SU-DHL-6 (cell line): ENCODE measurements around the gene EPB41L2.

Experiments
- H2AFZ ChIP-seq: fragments of 200-600 bp; sonication (generic); 2 replicates; pipeline ENCODE4 v1.6.1; 2014; ENCODE audit warnings: low read depth, mild to moderate bottlenecking, moderate library complexity, mixed read lengths, antibody characterized with exemption, low read length; ENCODE audit not compliant: severe bottlenecking
- H3F3A ChIP-seq: fragments of 200-600 bp; shearing (Covaris generic); 2 replicates; pipeline ENCODE4 v1.6.0; 2016; ENCODE audit warnings: antibody characterized with exemption, mild to moderate bottlenecking; ENCODE audit not compliant: insufficient read depth
- H3K27ac ChIP-seq: fragments of 200-600 bp; sonication (generic); 2 replicates; pipeline ENCODE4 v1.5.1; 2016; ENCODE audit warnings: low read depth, mild to moderate bottlenecking, low read length, moderate library complexity, mixed read lengths
- H3K27me3 ChIP-seq: fragments of 200-600 bp; sonication (generic), shearing (Covaris generic); 2 replicates; pipeline ENCODE4 v1.6.0; 2014; ENCODE audit warnings: mild to moderate bottlenecking, low read length
- H3K36me3 ChIP-seq: fragments of 200-600 bp; sonication (generic); 2 replicates; pipeline ENCODE4 v1.6.1; 2014; ENCODE audit warnings: mild to moderate bottlenecking, low read length, mixed read lengths
- H3K4me2 ChIP-seq: fragments of 300-600, 200-600 bp; shearing (Covaris generic), sonication (generic); 2 replicates; pipeline ENCODE4 v1.6.0; 2014; ENCODE audit warnings: low read length, low read depth, mild to moderate bottlenecking; ENCODE audit not compliant: poor library complexity, severe bottlenecking
- H3K4me3 ChIP-seq: fragments of 200-600 bp; sonication (generic); 2 replicates; pipeline ENCODE4 v1.5.1; 2014; ENCODE audit warnings: antibody characterized with exemption, low read length, mild to moderate bottlenecking, mixed read lengths; ENCODE audit not compliant: insufficient read depth, poor library complexity, severe bottlenecking
- H3K79me2 ChIP-seq: fragments of 200-600 bp; sonication (generic); 2 replicates; pipeline ENCODE4 v1.6.1; 2014; ENCODE audit warnings: mild to moderate bottlenecking, low read length, moderate library complexity; ENCODE audit not compliant: insufficient read depth
- H3K9ac ChIP-seq: fragments of 200-600 bp; sonication (generic); 2 replicates; pipeline ENCODE4 v1.7.0; 2014; ENCODE audit warnings: mild to moderate bottlenecking, low read length
- H3K9me2 ChIP-seq: fragments of 200-600 bp; sonication (generic); replicated peaks from 2 replicates; pipeline ENCODE4 v1.6.1; 2014; ENCODE audit warnings: low read length; ENCODE audit not compliant: insufficient read depth
- H3K9me3 ChIP-seq: fragments of 200-600 bp; sonication (generic); 2 replicates; pipeline ENCODE4 v1.6.1; 2014; ENCODE audit warnings: low read length, mixed read lengths; ENCODE audit not compliant: insufficient read depth
- H4K20me1 ChIP-seq: fragments of 200-600 bp; sonication (generic); 2 replicates; pipeline ENCODE4 v1.6.1; 2014; ENCODE audit warnings: low read depth, mild to moderate bottlenecking, antibody characterized with exemption, low read length, moderate library complexity, mixed read lengths
- CTCF ChIP-seq: fragments of 200-600 bp; sonication (generic); IDR thresholded peaks from one replicate; pipeline ENCODE4 v1.5.1; 2017; ENCODE audit warnings: antibody characterized with exemption, mild to moderate bottlenecking, low read length, moderate library complexity; ENCODE audit not compliant: insufficient read depth, poor library complexity, severe bottlenecking
- EZH2phosphoT487 ChIP-seq: fragments of 200-600 bp; sonication (generic), shearing (Covaris generic); conservative IDR thresholded peaks from 2 replicates; pipeline ENCODE4 v1.6.1; 2018; ENCODE audit warnings: mild to moderate bottlenecking, antibody characterized with exemption, low read length, moderate library complexity, mixed read lengths

EPB41L2 gene

GRCh38 chr6:130794010-130794697 is 268.9 kb downstream of the EPB41L2 start:
- Histone ChIP-seq H3K9me2 (no peaks in the 10 kb centered on the region; the same call in 1 of the 2 replicates), H3F3A (no peaks in the 10 kb centered on the region), H3K4me2 (no peak overlapping the region)

More at GRCh38 chr6:130794010-130794697, 268.9 kb downstream of the EPB41L2 start:
- Histone ChIP-seq H3K9me3 (no peaks in the 10 kb centered on the region), H2AFZ (no peak overlapping the region), H4K20me1 (no peaks in the 10 kb centered on the region), H3K4me3 (no peak overlapping the region), H3K9ac (no peak overlapping the region), H3K36me3 (no peaks in the 10 kb centered on the region), H3K79me2 (no peaks in the 10 kb centered on the region), H3K27me3 (no peaks in the 10 kb centered on the region), H3K27ac (no peak overlapping the region)
- TF ChIP-seq CTCF (no peak), EZH2phosphoT487 (no peak)
